Activated naive CD8-positive, alpha-beta T cell treated with anti-CD3 and anti-CD28 coated beads, Interleukin-2, amount 10 ng/mL, durations not matched to agents 7 days and 5 days (primary cell): ENCODE data around the gene STUB1. TPM values are rescaled to one million over a fixed set of nuclear protein-coding genes. Genes with fewer than 3 reads are reported as not detected.

Source experiments
- ATAC-seq: fragments of 150-1000 bp; cut with Tn5 transposase; one replicate; pipeline ENCODE4 v1.10.0; 2021; ENCODE audit warnings: low read depth, moderate library complexity
- POLR2A ChIA-PET: fragments of 350-600 bp; sonication (Branson Sonifier 250); formaldehyde crosslinking; loops from one replicate; lab custom pipeline; 2021; ENCODE audit warnings: antibody characterized with exemption; lab: Charles Lee
- DNase-seq: peaks from one replicate; pipeline ENCODE4 v3.0.0; 2021
- H3K27ac Mint-ChIP-seq: one replicate; pipeline ENCODE4 v1.8.0; 2022; ENCODE audit warnings: mild to moderate bottlenecking, mixed read lengths
- H3K27me3 Mint-ChIP-seq: one replicate; pipeline ENCODE4 v1.8.0; 2022; ENCODE audit warnings: mild to moderate bottlenecking, moderate library complexity, mixed read lengths
- H3K36me3 Mint-ChIP-seq: one replicate; pipeline ENCODE4 v1.8.0; 2021; ENCODE audit warnings: mild to moderate bottlenecking, mixed read lengths
- H3K4me1 Mint-ChIP-seq: one replicate; pipeline ENCODE4 v1.8.0; 2021; ENCODE audit warnings: mixed read lengths
- H3K4me3 Mint-ChIP-seq: one replicate; pipeline ENCODE4 v1.8.0; 2022; ENCODE audit warnings: mild to moderate bottlenecking, moderate library complexity, mixed read lengths
- H3K9me3 Mint-ChIP-seq: one replicate; pipeline ENCODE4 v1.8.0; 2021; ENCODE audit warnings: mixed read lengths
- total RNA-seq, 2 experiments: library from RNA; stranded (reverse); gene quantifications; one replicate each; pipeline ENCODE4 v1.2.3, GENCODE V29; 2021

Gene STUB1
- total RNA-seq, 2 experiments from 2014 or later, result 74.3 to 93.3 TPM

DNA sequence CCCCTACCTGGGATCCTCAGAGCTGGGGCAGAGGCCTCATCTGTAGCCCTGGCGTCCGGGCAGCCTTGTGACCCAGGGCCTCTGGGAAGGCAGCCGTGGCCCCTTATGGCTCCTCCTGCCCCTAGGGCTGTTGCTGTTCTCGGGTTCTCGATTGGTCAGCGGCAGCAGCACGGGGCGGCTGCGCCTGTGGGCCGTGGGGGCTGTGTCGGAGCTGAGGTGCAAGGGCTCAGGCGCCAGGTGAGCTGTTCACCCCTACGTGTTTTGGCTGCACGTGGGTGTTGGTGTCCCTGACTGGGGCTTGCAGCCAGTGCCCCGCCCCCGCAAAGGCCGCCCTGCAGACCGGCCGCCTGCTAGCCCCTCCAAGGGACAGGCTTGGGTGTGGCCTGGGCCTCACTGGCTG is 18.1 kb upstream of the STUB1 start:
- Mint-ChIP-seq H3K4me1 (peaks cover 2% of the 10 kb centered on the region), H3K9me3 (no peaks in the 10 kb centered on the region), H3K27me3 (no peaks in the 10 kb centered on the region), H3K36me3 (peaks cover 2% of the 10 kb centered on the region), H3K4me3 (no peak overlapping the region), H3K27ac (no peak overlapping the region)
- DNase-seq (no peak), ATAC-seq (no peak)
- POLR2A ChIA-PET, result interaction anchor here (0.7 to 1.2 kb wide), 2 partner anchors 11 to 13 kb away, joined by 3 read pairs; partner anchors contain the start of gene WDR90

GRCh38 chr16:662597-662996 is 17.6 kb upstream of the STUB1 start:
- ATAC-seq (no peak), DNase-seq (no peak)
- Mint-ChIP-seq H3K4me3 (no peak overlapping the region), H3K9me3 (no peaks in the 10 kb centered on the region), H3K27me3 (no peaks in the 10 kb centered on the region), H3K4me1 (peaks cover 2% of the 10 kb centered on the region), H3K27ac (no peak overlapping the region), H3K36me3 (peaks cover 2% of the 10 kb centered on the region)
- POLR2A ChIA-PET, result interaction anchor here (0.7 to 1.2 kb wide), 2 partner anchors 12 to 13 kb away, joined by 3 read pairs; partner anchors contain the start of gene WDR90

GRCh38 chr16:666572-666971 is 13.6 kb upstream of the STUB1 start:
- POLR2A ChIA-PET, result interaction anchor here (1.7 to 2.5 kb wide), 2 partner anchors 23 to 31 kb away, joined by 4 to 9 read pairs; partner anchors contain the start of genes METTL26 and WDR24
- Mint-ChIP-seq H3K4me3 (no peak overlapping the region), H3K9me3 (no peaks in the 10 kb centered on the region), H3K27ac (no peak overlapping the region), H3K4me1 (peaks cover 4% of the 10 kb centered on the region), H3K27me3 (no peaks in the 10 kb centered on the region), H3K36me3 (peaks cover 2% of the 10 kb centered on the region)
- no peak for DNase-seq
- no peak for ATAC-seq

DNA sequence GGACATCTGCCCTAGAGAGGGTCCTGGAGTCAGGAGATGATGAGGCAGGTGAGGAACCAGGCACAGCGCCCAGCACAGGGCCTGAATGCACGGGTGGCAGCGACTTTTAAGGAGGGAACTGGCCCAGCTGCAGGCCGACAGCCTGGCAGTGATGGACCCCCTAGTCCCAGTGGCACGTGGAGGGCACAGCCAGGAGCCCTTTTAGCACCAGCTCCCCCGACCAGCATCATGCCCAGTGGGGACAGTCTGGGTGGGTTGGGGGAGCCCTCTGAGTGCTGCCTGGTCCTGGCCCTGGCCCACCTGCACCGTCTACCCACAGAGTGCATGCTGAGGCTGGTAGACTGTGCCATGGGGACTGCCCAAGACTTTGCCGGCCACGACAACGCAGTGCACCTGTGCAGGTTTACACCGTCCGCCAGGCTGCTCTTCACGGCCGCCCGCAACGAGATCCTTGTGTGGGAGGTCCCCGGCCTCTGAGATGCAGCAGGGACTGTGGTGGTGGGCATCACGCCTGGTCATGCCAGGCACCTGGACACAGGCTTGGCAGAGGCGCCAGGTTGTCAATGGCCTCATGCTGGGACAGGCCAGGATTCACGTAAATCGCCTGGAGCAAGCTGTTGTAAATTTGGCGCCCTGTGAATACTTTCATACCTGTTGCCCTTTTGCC is 13.0 kb upstream of the STUB1 start:
- Mint-ChIP-seq H3K9me3 (no peaks in the 10 kb centered on the region), H3K4me1 (peaks cover 4% of the 10 kb centered on the region), H3K36me3 (peaks cover 2% of the 10 kb centered on the region), H3K27me3 (no peaks in the 10 kb centered on the region), H3K27ac (peak overlapping the region; percentile 84), H3K4me3 (peak overlapping the region; percentile 78)
- DNase-seq (no peak), ATAC-seq (peak; percentile 1)
- POLR2A ChIA-PET, result interaction anchor here (0.5 to 2.5 kb wide), 8 partner anchors 12 to 433 kb away, joined by 3 to 18 read pairs (median 4); partner anchors contain the start of genes CIAO3, METTL26, STUB1 and WDR24

DNA sequence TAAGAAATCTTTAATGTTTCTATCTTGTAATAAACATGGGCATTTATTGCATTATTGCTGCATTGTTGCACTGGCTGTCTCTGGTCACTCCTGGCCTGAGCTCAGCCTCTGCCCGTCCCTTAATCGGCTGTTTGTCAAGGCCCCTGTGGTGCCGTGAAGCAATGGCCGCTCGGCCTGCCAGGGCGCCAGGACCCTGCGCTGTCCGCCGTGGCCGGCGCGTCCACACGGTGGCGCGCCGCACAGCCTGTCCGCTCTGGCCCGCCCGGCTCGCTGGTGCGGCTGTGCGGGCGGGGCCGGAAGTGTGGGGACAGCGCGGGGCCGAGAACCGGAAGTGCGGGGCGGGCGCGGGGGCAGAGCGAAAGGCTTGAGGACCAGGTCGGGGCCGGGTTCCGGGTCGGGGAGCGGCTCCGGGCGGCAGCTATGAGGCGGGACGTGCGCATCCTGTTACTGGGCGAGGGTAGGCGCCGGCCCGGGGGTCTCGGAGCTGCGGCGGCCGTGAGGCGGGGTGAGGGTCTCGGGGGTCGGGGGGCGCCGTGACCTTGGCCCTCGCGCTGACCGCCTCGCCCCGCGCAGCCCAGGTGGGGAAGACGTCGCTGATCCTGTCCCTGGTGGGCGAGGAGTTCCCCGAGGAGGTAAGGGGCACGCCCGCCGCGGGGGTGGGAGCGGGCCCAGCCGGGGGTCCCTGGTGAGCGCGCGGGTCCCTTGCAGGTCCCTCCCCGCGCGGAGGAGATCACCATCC is 12.3 kb upstream of the STUB1 start, which contains the start of gene RHOT2:
Gene RHOT2, plus strand, starts transcription at position 353 of the 739 bp plus-strand sequence. Its CDS starts 68 bp downstream, at position 421.
- peak; percentile 92 for ATAC-seq
- POLR2A ChIA-PET, result interaction anchor here (0.5 to 2.5 kb wide), 8 partner anchors 11 to 434 kb away, joined by 3 to 18 read pairs (median 4); partner anchors contain the start of genes CIAO3, METTL26, STUB1 and WDR24
- peak; percentile 97 for DNase-seq
- H3K4me1 Mint-ChIP-seq, result peaks cover 4% of the 10 kb centered on the region
- H3K9me3 Mint-ChIP-seq, result no peaks in the 10 kb centered on the region
- H3K27ac Mint-ChIP-seq, result peak within 1 kb of the TSS; percentile 84
- H3K27me3 Mint-ChIP-seq, result no peaks in the 10 kb centered on the region
- peaks cover 1% of the 10 kb centered on the region for H3K36me3 Mint-ChIP-seq
- H3K4me3 Mint-ChIP-seq, result peak within 1 kb of the TSS; percentile 78

DNA sequence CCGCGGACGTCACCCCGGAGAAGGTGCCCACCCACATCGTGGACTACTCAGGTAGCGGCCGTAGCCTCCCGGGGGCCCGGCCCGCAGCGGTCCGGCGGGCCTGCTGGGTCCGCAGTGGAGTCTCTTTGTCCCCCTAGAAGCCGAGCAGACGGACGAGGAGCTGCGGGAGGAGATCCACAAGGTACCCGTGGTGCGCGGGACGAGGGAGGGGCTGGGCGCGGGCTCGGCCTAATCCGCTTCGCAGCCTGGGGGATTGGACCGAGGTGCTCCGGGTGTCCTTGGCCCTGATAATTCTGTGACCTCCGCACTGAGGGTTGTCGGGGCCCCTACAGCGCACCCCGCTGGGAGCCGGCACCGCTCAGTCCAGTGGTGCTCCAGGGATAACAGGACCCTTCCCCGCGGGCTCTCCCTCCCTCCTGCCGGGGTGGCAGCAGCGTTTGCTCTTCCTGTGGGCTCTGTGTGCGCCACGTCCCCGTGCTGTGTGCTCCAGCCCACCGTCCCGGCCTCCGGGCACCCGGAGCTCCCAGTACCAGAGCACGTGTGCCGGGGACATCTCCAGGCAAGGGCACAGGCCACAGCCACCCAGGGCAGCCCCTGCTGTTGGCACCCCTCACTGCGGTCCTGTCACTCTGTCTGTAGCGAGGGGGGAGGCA is 11.6 kb upstream of the STUB1 start:
- Mint-ChIP-seq H3K27me3 (no peaks in the 10 kb centered on the region), H3K9me3 (no peaks in the 10 kb centered on the region), H3K27ac (peak overlapping the region; percentile 61), H3K4me3 (peak overlapping the region; percentile 78), H3K36me3 (no peaks in the 10 kb centered on the region), H3K4me1 (peaks cover 4% of the 10 kb centered on the region)
- POLR2A ChIA-PET, result interaction anchor here (0.5 to 2.5 kb wide), 6 partner anchors 11 to 92 kb away, joined by 3 to 18 read pairs (median 6); partner anchors contain the start of genes MSLN, STUB1, WDR24 and WDR90
- peak; percentile 58 for DNase-seq
- ATAC-seq, result peak; percentile 3

DNA sequence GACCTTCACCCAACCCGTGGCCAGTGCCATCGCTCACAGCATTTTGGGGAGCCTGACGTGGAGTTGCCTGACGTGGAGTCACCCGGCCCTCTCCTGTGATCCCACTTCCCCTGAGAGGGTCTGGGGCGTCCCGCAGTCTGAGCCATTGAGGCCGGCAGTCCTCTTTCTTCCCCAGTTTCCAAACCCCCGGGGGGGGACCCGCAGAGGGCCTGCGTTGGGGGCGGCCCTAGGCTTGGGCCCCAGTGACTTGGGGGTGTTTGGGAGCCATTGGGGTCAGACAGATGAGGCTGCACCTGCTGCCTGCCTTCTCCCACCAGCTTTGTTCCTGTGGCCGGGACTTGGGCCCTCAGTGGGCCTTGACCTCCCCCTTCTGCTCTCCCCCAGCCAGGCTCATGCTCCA is 10.5 kb upstream of the STUB1 start:
- Mint-ChIP-seq H3K4me3 (peak overlapping the region; percentile 22), H3K4me1 (peaks cover 4% of the 10 kb centered on the region), H3K36me3 (no peaks in the 10 kb centered on the region), H3K27me3 (no peaks in the 10 kb centered on the region), H3K9me3 (no peaks in the 10 kb centered on the region), H3K27ac (peak overlapping the region; percentile 9)
- POLR2A ChIA-PET, result interaction anchor here (2.3 kb wide), 1 partner anchor 10 kb away, joined by 18 read pairs; the partner anchor contains the start of gene STUB1
- DNase-seq (no peak), ATAC-seq (no peak)

DNA sequence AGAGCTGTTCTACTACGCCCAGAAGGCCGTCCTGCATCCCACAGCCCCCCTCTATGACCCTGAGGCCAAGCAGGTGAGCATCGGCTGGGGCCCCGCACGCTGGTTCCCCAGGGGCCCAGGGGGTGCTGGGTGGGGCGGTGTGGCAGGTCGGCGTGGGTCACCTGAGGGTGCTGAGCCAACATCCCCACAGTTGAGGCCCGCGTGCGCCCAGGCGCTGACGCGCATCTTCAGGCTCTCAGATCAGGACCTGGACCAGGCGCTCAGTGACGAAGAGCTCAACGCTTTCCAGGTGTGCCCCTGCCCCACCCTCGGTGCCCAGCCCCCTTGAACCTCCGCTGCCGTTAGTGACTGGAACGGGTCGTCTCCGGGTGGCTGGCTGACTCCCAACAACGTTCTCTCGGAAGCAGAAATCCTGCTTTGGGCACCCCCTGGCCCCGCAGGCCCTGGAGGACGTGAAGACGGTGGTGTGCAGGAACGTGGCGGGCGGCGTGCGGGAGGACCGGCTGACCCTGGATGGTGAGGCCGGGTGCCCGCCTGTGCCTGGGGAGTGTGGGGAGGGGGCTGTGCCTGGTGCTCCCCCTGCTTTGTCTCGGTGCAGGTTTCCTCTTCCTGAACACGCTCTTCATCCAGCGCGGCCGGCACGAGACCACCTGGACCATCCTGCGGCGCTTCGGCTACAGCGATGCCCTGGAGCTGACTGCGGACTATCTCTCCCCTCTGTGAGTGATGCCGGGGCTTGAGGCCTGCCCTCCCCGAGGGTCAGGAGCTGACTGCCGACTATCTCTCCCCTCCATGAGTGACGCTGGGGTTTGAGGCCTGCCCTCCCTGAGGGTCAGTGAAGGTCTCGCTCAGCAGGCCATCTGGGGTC is 9.5 kb upstream of the STUB1 start:
- no peak overlapping the region for H3K4me3 Mint-ChIP-seq
- no peak overlapping the region for H3K27ac Mint-ChIP-seq
- ATAC-seq, result no peak
- DNase-seq, result no peak
- H3K36me3 Mint-ChIP-seq, result no peaks in the 10 kb centered on the region
- POLR2A ChIA-PET, result interaction anchor here (0.6 kb wide), 1 partner anchor 10 kb away, joined by 3 read pairs; the partner anchor contains the start of gene STUB1
- peaks cover 5% of the 10 kb centered on the region for H3K4me1 Mint-ChIP-seq
- H3K9me3 Mint-ChIP-seq, result no peaks in the 10 kb centered on the region
- peaks cover 4% of the 10 kb centered on the region for H3K27me3 Mint-ChIP-seq

GRCh38 chr16:671353-672131 is 8.7 kb upstream of the STUB1 start:
- no peaks in the 10 kb centered on the region for H3K36me3 Mint-ChIP-seq
- DNase-seq (no peak), ATAC-seq (no peak)
- no peaks in the 10 kb centered on the region for H3K9me3 Mint-ChIP-seq
- H3K4me3 Mint-ChIP-seq, result no peak overlapping the region
- no peak overlapping the region for H3K27ac Mint-ChIP-seq
- peaks cover 4% of the 10 kb centered on the region for H3K27me3 Mint-ChIP-seq
- peaks cover 5% of the 10 kb centered on the region for H3K4me1 Mint-ChIP-seq
- POLR2A ChIA-PET, result interaction anchor here (0.6 kb wide), 1 partner anchor 9 kb away, joined by 3 read pairs; the partner anchor contains the start of gene STUB1

DNA sequence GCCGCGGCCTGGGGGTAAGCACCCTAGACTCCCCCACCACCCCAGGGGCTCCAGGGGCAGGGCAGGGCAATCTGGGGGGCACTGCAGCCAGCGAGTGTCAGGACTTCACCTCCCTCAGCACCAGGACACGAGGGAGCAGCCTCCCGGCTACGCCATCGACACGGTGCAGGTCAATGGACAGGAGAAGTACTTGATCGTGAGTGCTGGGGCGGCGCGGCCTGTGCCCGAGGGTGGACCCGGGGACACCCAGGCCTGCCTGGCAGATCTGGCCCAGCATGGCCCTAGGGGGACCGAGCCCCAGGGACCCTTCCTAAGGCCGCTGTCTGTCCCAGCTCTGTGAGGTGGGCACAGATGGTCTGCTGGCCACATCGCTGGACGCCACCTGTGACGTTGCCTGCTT is 7.8 kb upstream of the STUB1 start:
- no peak for ATAC-seq
- H3K36me3 Mint-ChIP-seq, result no peaks in the 10 kb centered on the region
- peaks cover 7% of the 10 kb centered on the region for H3K27me3 Mint-ChIP-seq
- peaks cover 5% of the 10 kb centered on the region for H3K4me1 Mint-ChIP-seq
- H3K27ac Mint-ChIP-seq, result no peak overlapping the region
- H3K9me3 Mint-ChIP-seq, result no peaks in the 10 kb centered on the region
- H3K4me3 Mint-ChIP-seq, result no peak overlapping the region
- no peak for DNase-seq
- POLR2A ChIA-PET, result no interaction called here

DNA sequence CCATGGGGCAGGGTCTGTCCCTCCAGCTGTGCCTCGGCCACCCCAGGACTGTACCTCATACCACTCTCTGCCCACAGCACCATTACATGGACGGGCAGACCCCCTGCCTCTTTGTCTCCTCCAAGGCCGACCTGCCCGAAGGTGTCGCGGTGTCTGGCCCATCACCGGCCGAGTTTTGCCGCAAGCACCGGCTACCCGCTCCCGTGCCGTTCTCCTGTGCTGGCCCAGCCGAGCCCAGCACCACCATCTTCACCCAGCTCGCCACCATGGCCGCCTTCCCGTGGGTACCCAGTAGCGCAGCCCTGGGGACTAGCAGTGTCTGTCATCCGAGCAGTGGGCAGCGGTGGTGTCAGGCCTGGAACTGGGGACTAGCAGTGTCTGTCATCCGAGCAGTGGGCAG is 7.4 kb upstream of the STUB1 start:
- POLR2A ChIA-PET, result no interaction called here
- no peak for ATAC-seq
- H3K4me1 Mint-ChIP-seq, result peaks cover 5% of the 10 kb centered on the region
- no peak overlapping the region for H3K4me3 Mint-ChIP-seq
- no peaks in the 10 kb centered on the region for H3K36me3 Mint-ChIP-seq
- H3K27me3 Mint-ChIP-seq, result peaks cover 7% of the 10 kb centered on the region
- no peak for DNase-seq
- no peak overlapping the region for H3K27ac Mint-ChIP-seq
- no peaks in the 10 kb centered on the region for H3K9me3 Mint-ChIP-seq
